Neural progenitor cell (in vitro differentiated cells): ENCODE measurements around the gene F13A1.

Source experiments
- EZH2phosphoT487 ChIP-seq: fragments of 200-600 bp; sonication (generic); IDR thresholded peaks from 2 replicates; pipeline ENCODE4 v1.6.1; 2017; ENCODE audit warnings: antibody characterized with exemption
- TF ChIP-seq, protein P1 (sequence below): fragments of 200-600 bp; sonication (generic); IDR thresholded peaks from 2 replicates; pipeline ENCODE4 v1.5.1; 2017; ENCODE audit warnings: antibody characterized with exemption, mild to moderate bottlenecking

DNA sequence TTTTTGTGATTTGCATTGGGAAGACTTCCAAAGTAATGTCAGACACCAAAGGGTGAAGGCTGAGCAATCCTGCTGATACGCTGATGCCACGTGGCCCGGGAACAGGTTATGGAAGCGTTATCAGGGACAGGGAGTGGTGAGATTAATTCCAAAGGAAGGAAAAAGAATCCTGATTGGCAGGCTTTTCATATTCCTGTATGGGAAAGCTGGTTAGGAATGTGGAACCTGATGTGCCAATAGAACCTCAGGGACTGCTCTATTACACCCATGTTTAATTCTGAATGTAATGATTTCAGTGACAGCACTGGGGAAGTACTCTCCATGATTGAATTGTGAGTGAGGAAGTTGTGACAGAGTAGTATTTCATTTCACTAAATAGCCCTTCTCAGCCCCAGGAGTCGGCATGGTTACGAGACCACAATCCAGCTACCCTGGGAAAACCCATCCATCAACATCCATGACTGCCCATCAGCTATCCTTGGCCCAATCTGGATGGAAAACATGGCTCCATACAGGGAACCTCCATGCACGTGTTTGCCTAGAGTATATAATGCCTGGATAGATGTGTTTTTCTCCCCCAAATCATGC is 49.4 kb downstream of the F13A1 start:
- TF ChIP-seq, protein P1, sequence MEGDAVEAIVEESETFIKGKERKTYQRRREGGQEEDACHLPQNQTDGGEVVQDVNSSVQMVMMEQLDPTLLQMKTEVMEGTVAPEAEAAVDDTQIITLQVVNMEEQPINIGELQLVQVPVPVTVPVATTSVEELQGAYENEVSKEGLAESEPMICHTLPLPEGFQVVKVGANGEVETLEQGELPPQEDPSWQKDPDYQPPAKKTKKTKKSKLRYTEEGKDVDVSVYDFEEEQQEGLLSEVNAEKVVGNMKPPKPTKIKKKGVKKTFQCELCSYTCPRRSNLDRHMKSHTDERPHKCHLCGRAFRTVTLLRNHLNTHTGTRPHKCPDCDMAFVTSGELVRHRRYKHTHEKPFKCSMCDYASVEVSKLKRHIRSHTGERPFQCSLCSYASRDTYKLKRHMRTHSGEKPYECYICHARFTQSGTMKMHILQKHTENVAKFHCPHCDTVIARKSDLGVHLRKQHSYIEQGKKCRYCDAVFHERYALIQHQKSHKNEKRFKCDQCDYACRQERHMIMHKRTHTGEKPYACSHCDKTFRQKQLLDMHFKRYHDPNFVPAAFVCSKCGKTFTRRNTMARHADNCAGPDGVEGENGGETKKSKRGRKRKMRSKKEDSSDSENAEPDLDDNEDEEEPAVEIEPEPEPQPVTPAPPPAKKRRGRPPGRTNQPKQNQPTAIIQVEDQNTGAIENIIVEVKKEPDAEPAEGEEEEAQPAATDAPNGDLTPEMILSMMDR = no peak
- no peak for TF ChIP-seq EZH2phosphoT487
